GM12878 (cell line): ENCODE data around the gene SCYL3. TPM values are rescaled to one million over a fixed set of nuclear protein-coding genes. Genes with fewer than 3 reads are reported as not detected.

Experiments
- ATAC-seq: fragments of 200-7000 bp; cut with Tn5 transposase; 3 replicates; pipeline ENCODE4 v1.9.1; 2020; ENCODE audit warnings: mild to moderate bottlenecking, moderate library complexity
- BruUV-seq: library from RNA; stranded (reverse); fragments of 400-500 nt; replicated peaks from 2 replicates; lab custom pipeline; 2021; lab: Mats Ljungman, UMichigan
- CTCF ChIA-PET: fragments of 300-600 bp; sonication (Branson Sonifier 250); formaldehyde crosslinking; extraction: SDS; loops from one replicate; lab custom pipeline; 2021; ENCODE audit warnings: inconsistent platforms; lab: Yijun Ruan, JAX
- POLR2A ChIA-PET: fragments of 350-600 bp; formaldehyde crosslinking; extraction: SDS; loops from one replicate; lab custom pipeline; 2021; ENCODE audit warnings: inconsistent platforms; lab: Charles Lee
- RAD21 ChIA-PET: fragments of 300-600 bp; sonication (Branson Sonifier 250); formaldehyde crosslinking; loops from one replicate; lab custom pipeline; 2023; ENCODE audit warnings: antibody characterized with exemption; ENCODE audit not compliant: unreplicated experiment; lab: Charles Lee
- SMC1A ChIA-PET: fragments of 300-600 bp; sonication (Branson Sonifier 250); formaldehyde crosslinking; loops from one replicate; lab custom pipeline; 2023; ENCODE audit not compliant: unreplicated experiment, uncharacterized antibody; lab: Charles Lee
- DNase-seq: peaks from one replicate; pipeline ENCODE4 v3.0.0-alpha.2; 2011; ENCODE audit warnings: low read depth, low spot score
- FAIRE-seq: peaks from 3 replicates; lab custom pipeline; 2011; peaks lifted over from hg19 to GRCh38; lab: Jason Lieb, UNC
- H2AFZ ChIP-seq: 2 replicates; pipeline ENCODE4 v1.6.0; 2011; ENCODE audit warnings: low read depth, low read length, control low read depth; ENCODE audit not compliant: control insufficient read depth
- H3K27ac ChIP-seq: 2 replicates; pipeline ENCODE4 v1.5.1; 2011; ENCODE audit warnings: control low read depth; ENCODE audit not compliant: control insufficient read depth, insufficient read depth
- H3K27me3 ChIP-seq, 2 experiments: replicated peaks in 1 of 2; 2 replicates each; pipeline versions ENCODE4 v1.6.0 to v1.6.1; 2011; ENCODE audit warnings: low read length in 1 of 2; ENCODE audit not compliant: control insufficient read depth in 2 of 2, insufficient read depth in 2 of 2
- H3K36me3 ChIP-seq, 2 experiments: 2 replicates each; pipeline ENCODE4 v1.5.1; 2011; ENCODE audit warnings: low read length in 1 of 2; ENCODE audit not compliant: control insufficient read depth in 2 of 2, insufficient read depth in 2 of 2
- H3K4me1 ChIP-seq: 2 replicates; pipeline ENCODE4 v1.6.1; 2011; ENCODE audit warnings: mild to moderate bottlenecking, low read length, moderate library complexity, mixed read lengths; ENCODE audit not compliant: control insufficient read depth, insufficient read depth
- H3K4me2 ChIP-seq: 2 replicates; pipeline ENCODE4 v1.6.0; 2011; ENCODE audit warnings: control low read depth; ENCODE audit not compliant: control insufficient read depth, insufficient read depth
- H3K4me3 ChIP-seq: fragments of 200-600 bp; sonication (generic); 2 replicates; pipeline ENCODE4 v1.5.1; 2016
- H3K79me2 ChIP-seq: 2 replicates; pipeline ENCODE4 v1.6.0; 2011; ENCODE audit warnings: low read length; ENCODE audit not compliant: control insufficient read depth, insufficient read depth
- H3K9ac ChIP-seq: 2 replicates; pipeline ENCODE4 v1.8.0; 2011; ENCODE audit warnings: low read length, control low read depth, mixed read lengths; ENCODE audit not compliant: control insufficient read depth, insufficient read depth
- H3K9me3 ChIP-seq: replicated peaks from 3 replicates; pipeline ENCODE4 v1.5.1; 2011; ENCODE audit warnings: mild to moderate bottlenecking, low read length; ENCODE audit not compliant: control insufficient read depth, insufficient read depth
- H4K20me1 ChIP-seq: 2 replicates; pipeline ENCODE4 v1.6.0; 2011; ENCODE audit not compliant: control insufficient read depth, insufficient read depth
- IKZF1 ChIP-seq: fragments of 450-650 bp; conservative IDR thresholded peaks from 2 replicates; pipeline ENCODE4 v1.6.1; 2017; ENCODE audit warnings: antibody characterized with exemption, mild to moderate bottlenecking
- SMARCA5 ChIP-seq: fragments of 450-650 bp; IDR thresholded peaks from 2 replicates; pipeline ENCODE4 v1.6.1; 2017; ENCODE audit warnings: mild to moderate bottlenecking
- ZNF687 ChIP-seq: fragments of 450-650 bp; IDR thresholded peaks from 2 replicates; pipeline ENCODE4 v1.6.1; 2017; ENCODE audit warnings: mild to moderate bottlenecking, moderate library complexity
- WGBS: methylation state at CpG from one replicate; pipeline ENCODE4 v1.1.6; 2016; ENCODE audit warnings: low lambda C conversion rate; ENCODE audit not compliant: insufficient replicate concordance, insufficient coverage; ENCODE audit errors: missing lambda C conversion rate; 5-methylcytosine and 5-hydroxymethylcytosine counted together
- in situ Hi-C: fragments of 300-500 bp; cut with MboI; formaldehyde crosslinking; loops from 9 replicates; pipeline ENCODE4 v1.14.3; 2018; ENCODE audit warnings: mixed read lengths
- intact Hi-C: fragments of 100-400 bp; cut with micrococcal nuclease; formaldehyde crosslinking; loops from one replicate; pipeline ENCODE4 v1.14.2; 2022; ENCODE audit not compliant: unreplicated experiment
- polyA plus RNA-seq, 11 experiments: library from polyadenylated mRNA; depleted of rRNA in 4 of 11; unstranded in 6 of 11; stranded (reverse) in 5 of 11; fragments of >200 nt; fragmentation: Nextera tagmentation in 4 of 11; fragmentation: Illumina TruSeq in 1 of 11; extraction: Ambion mirVana in 4 of 11; extraction: Trizol in 1 of 11; gene quantifications; 1 replicate in 1 of 11; 2 replicates in 10 of 11; pipeline versions ENCODE4 v1.2.1 to v1.2.3, GENCODE V29; 2011 to 2016; ENCODE audit warnings: inconsistent platforms in 2 of 11, missing spikeins in 2 of 11, low read depth in 1 of 11
- total RNA-seq, 4 experiments: library from RNA; depleted of rRNA in 3 of 4; stranded (reverse); fragments of >200 nt in 3 of 4; fragmentation: Illumina TruSeq in 1 of 4; extraction: Trizol in 1 of 4; gene quantifications; 2 replicates each; pipeline versions ENCODE4 v1.2.1 to v1.2.3, GENCODE V29; 2013 to 2021
- TF ChIP-seq, protein P1 (sequence below): fragments of 450-650 bp; IDR thresholded peaks from 2 replicates; pipeline ENCODE4 v1.6.1; 2016; ENCODE audit warnings: mild to moderate bottlenecking

Gene SCYL3
- total and polyA plus RNA-seq, 10 of the 15 experiments (the other 5 are each of a cell fraction or from before 2014, with no cell fraction given), result 4.3 to 14.3 (median 10.3) TPM

GRCh38 chr1:169869426-169869825, 24.3 kb downstream of the SCYL3 start:
- TF ChIP-seq IKZF1, result no peak
- TF ChIP-seq, protein P1, sequence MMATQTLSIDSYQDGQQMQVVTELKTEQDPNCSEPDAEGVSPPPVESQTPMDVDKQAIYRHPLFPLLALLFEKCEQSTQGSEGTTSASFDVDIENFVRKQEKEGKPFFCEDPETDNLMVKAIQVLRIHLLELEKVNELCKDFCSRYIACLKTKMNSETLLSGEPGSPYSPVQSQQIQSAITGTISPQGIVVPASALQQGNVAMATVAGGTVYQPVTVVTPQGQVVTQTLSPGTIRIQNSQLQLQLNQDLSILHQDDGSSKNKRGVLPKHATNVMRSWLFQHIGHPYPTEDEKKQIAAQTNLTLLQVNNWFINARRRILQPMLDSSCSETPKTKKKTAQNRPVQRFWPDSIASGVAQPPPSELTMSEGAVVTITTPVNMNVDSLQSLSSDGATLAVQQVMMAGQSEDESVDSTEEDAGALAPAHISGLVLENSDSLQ, result no peak
- TF ChIP-seq SMARCA5, result no peak
- no peak for TF ChIP-seq ZNF687
- no peak overlapping the region for H3K9ac ChIP-seq
- no TSS peak for BruUV-seq
- H3K27me3 ChIP-seq, result no peaks in the 10 kb centered on the region
- no peak overlapping the region for H3K4me2 ChIP-seq
- ChIA-PET POLR2A (interaction anchor here (0.9 to 1.5 kb wide), 2 partner anchors 10 to 11 kb away, joined by 3 to 4 read pairs; no protein-coding TSS in a partner anchor), SMC1A (interaction anchor here (0.6 to 1.8 kb wide), 3 partner anchors 18 to 1058 kb away, joined by 3 to 13 read pairs (median 3); no protein-coding TSS in a partner anchor), RAD21 (no interaction called here), CTCF (interaction anchor here (0.6 to 1.4 kb wide), 4 partner anchors 13 to 642 kb away, joined by 3 to 5 read pairs (median 3); no protein-coding TSS in a partner anchor)
- ATAC-seq (no peak), DNase-seq (no peak), FAIRE-seq (no peak)
- H3K4me1 ChIP-seq, result no peaks in the 10 kb centered on the region
- no peaks in the 10 kb centered on the region for H3K79me2 ChIP-seq
- H4K20me1 ChIP-seq, result no peaks in the 10 kb centered on the region
- peaks cover 3% of the 10 kb centered on the region; the same call in 2 of the 3 replicates for H3K9me3 ChIP-seq
- no peak overlapping the region for H2AFZ ChIP-seq
- H3K4me3 ChIP-seq, result no peak overlapping the region
- H3K36me3 ChIP-seq, result peaks cover 18 to 46% of the 10 kb centered on the region in 2 experiments
- no peak overlapping the region for H3K27ac ChIP-seq
- WGBS, result 94% methylated on average over 1 of the region's 1 CpG
- in situ Hi-C loops, result no loop called here
- intact Hi-C loops, result no loop called here
